22Rv1 (cell line): ENCODE data around the gene TMEM217.

Experiments
- ZFX ChIP-seq: fragments of 450-650 bp; IDR thresholded peaks from 2 replicates; pipeline ENCODE4 v1.6.1; 2017; ENCODE audit warnings: antibody characterized with exemption, borderline replicate concordance
- TF ChIP-seq, protein P1 (sequence below): fragments of 450-650 bp; IDR thresholded peaks from 2 replicates; pipeline ENCODE4 v1.5.1; 2017; ENCODE audit warnings: mild to moderate bottlenecking

DNA sequence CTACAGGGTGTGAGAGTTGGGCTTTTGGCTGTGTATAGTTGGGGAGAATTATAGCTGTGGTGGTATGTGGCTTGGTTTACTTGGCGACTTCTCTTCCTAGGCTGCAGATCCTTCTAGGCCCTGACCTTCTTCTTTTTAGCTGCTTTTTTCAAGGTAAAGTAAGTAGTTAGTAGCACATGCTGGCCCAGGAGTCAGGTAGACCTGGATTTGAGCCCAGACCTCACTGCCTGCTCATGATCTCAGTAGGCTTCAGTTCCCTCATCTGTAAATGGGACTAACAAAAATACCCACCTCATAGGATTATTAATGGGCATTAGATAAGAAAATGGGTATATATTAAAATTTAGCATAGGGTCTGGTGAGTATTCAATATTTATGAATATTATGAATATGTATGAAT lies 17.4 kb upstream of the TMEM217 start:
- TF ChIP-seq, protein P1, sequence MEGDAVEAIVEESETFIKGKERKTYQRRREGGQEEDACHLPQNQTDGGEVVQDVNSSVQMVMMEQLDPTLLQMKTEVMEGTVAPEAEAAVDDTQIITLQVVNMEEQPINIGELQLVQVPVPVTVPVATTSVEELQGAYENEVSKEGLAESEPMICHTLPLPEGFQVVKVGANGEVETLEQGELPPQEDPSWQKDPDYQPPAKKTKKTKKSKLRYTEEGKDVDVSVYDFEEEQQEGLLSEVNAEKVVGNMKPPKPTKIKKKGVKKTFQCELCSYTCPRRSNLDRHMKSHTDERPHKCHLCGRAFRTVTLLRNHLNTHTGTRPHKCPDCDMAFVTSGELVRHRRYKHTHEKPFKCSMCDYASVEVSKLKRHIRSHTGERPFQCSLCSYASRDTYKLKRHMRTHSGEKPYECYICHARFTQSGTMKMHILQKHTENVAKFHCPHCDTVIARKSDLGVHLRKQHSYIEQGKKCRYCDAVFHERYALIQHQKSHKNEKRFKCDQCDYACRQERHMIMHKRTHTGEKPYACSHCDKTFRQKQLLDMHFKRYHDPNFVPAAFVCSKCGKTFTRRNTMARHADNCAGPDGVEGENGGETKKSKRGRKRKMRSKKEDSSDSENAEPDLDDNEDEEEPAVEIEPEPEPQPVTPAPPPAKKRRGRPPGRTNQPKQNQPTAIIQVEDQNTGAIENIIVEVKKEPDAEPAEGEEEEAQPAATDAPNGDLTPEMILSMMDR, result no peak
- TF ChIP-seq ZFX, result no peak
